Progenitor cell of endocrine pancreas (in vitro differentiated cells): ENCODE results near the gene DTNA. TPM values are rescaled to one million over a fixed set of nuclear protein-coding genes. Genes with fewer than 3 reads are reported as not detected.

Source experiments
- DNase-seq: peaks from one replicate; pipeline ENCODE4 v3.0.0; 2021; ENCODE audit warnings: low spot score; ENCODE audit not compliant: unreplicated experiment
- H3K27ac Mint-ChIP-seq: 2 replicates; pipeline ENCODE4 v1.8.0; 2021; ENCODE audit warnings: mild to moderate bottlenecking, moderate library complexity, mixed read lengths
- H3K27me3 Mint-ChIP-seq: 2 replicates; pipeline ENCODE4 v1.8.0; 2021; ENCODE audit warnings: mixed read lengths
- H3K36me3 Mint-ChIP-seq: 2 replicates; pipeline ENCODE4 v1.8.0; 2022; ENCODE audit warnings: mixed read lengths; ENCODE audit not compliant: insufficient read depth
- H3K4me1 Mint-ChIP-seq: 2 replicates; pipeline ENCODE4 v1.8.0; 2021; ENCODE audit warnings: low read depth, mixed read lengths
- H3K4me3 Mint-ChIP-seq: 2 replicates; pipeline ENCODE4 v1.8.0; 2021; ENCODE audit warnings: low read depth, mild to moderate bottlenecking, moderate library complexity, mixed read lengths
- H3K9me3 Mint-ChIP-seq: 2 replicates; pipeline ENCODE4 v1.8.0; 2021; ENCODE audit warnings: low read depth, mixed read lengths
- total RNA-seq: library from RNA; stranded (reverse); gene quantifications from 2 replicates; pipeline ENCODE4 v1.2.1, GENCODE V29; 2021
- TF ChIP-seq, protein P1 (sequence below): fragments of 200-600 bp; sonication (generic); IDR thresholded peaks from one replicate; pipeline ENCODE4 v1.5.0; 2021; ENCODE audit warnings: antibody characterized with exemption, mild to moderate bottlenecking; ENCODE audit not compliant: unreplicated experiment

The DTNA gene
- total RNA-seq, 1 donor from 2014 or later = 25.4 TPM

DNA sequence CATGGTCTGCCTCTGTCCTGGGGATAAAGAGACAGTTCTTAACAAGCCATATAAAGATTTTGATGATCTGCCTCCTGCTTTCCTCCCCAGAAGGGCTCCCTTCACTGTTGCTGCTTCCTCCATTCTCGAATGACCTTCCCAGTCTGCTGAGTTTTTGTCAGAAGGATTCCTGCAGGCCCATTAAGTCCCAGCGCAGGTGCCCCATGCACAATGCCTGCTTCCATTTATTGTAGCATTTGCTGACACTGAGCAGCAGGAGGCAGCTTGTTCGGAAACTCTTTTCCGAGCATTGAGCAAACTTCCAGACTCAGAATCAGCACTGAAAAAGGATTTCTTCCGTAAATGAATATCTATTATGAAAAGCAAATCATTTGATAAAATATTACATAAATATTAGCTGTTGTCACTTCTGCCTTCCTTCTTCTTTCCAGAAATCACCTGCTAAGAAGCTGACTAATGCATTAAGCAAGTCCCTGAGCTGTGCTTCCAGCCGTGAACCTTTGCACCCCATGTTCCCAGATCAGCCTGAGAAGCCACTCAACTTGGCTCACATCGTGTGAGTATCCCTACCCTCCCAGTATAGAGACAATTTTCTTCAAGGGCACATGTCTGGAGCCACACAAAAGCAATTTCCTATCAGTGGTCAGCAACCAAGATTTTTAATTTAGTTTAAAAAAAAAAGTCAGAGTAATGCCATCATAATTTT is 110.4 kb downstream of the DTNA start:
- no peak for DNase-seq
- Mint-ChIP-seq H3K4me1 (no peaks in the 10 kb centered on the region), H3K9me3 (no peaks in the 10 kb centered on the region), H3K36me3 (no peaks in the 10 kb centered on the region), H3K27me3 (no peaks in the 10 kb centered on the region), H3K27ac (no peak overlapping the region), H3K4me3 (no peak overlapping the region)
- TF ChIP-seq, protein P1, sequence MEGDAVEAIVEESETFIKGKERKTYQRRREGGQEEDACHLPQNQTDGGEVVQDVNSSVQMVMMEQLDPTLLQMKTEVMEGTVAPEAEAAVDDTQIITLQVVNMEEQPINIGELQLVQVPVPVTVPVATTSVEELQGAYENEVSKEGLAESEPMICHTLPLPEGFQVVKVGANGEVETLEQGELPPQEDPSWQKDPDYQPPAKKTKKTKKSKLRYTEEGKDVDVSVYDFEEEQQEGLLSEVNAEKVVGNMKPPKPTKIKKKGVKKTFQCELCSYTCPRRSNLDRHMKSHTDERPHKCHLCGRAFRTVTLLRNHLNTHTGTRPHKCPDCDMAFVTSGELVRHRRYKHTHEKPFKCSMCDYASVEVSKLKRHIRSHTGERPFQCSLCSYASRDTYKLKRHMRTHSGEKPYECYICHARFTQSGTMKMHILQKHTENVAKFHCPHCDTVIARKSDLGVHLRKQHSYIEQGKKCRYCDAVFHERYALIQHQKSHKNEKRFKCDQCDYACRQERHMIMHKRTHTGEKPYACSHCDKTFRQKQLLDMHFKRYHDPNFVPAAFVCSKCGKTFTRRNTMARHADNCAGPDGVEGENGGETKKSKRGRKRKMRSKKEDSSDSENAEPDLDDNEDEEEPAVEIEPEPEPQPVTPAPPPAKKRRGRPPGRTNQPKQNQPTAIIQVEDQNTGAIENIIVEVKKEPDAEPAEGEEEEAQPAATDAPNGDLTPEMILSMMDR = no peak

DNA sequence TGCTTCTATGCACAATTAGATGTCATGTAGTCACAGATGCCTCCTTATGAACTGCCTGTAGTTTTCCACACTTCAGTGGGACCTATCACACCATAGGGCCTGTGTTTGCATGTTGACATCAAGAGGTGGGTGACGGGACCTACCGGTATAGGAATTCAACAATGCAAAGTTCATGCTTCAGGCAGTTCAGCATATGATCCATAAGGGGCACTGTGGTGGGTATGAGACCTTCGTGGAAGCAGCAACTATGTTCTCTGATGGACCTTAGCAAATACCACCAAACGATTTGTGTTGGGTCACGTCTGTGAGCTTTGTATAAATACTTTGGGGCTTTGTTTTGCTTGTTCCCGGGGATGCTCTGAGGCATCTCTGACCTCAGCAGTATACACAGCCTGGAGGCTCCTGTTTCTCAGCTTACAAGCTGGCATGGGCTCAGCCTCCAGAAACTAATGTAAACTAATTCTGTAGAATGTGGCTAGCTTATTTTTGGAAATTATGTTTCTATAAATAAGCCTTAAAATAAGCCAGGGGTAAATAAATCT is 111.6 kb downstream of the DTNA start:
- Mint-ChIP-seq H3K27ac (no peak overlapping the region), H3K27me3 (no peaks in the 10 kb centered on the region), H3K9me3 (no peaks in the 10 kb centered on the region), H3K36me3 (no peaks in the 10 kb centered on the region), H3K4me3 (no peak overlapping the region), H3K4me1 (no peaks in the 10 kb centered on the region)
- DNase-seq = no peak
- TF ChIP-seq, protein P1 = no peak

DNA sequence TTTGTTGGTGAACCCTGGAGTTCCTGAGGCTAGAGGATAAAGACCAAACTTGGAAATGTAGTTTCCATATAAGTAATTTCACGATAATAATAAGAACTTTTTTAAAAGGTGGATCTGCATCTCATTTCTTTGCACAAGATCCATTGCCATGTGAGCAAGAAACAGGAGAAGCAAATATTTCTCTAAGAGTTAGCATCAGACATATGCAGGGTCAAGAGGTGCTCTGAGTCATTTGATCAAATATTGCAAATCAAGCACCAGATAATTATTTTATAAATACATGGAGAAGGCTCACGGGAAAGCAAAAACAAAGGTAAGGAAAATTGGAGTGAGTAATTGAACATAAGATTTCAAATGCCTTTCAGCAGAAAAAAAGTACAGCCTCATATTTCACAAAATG is 118.0 kb downstream of the DTNA start:
- TF ChIP-seq, protein P1 = no peak
- Mint-ChIP-seq H3K27ac (no peak overlapping the region), H3K4me3 (no peak overlapping the region), H3K36me3 (no peaks in the 10 kb centered on the region), H3K27me3 (no peaks in the 10 kb centered on the region), H3K9me3 (no peaks in the 10 kb centered on the region), H3K4me1 (no peaks in the 10 kb centered on the region)
- no peak for DNase-seq

DNA sequence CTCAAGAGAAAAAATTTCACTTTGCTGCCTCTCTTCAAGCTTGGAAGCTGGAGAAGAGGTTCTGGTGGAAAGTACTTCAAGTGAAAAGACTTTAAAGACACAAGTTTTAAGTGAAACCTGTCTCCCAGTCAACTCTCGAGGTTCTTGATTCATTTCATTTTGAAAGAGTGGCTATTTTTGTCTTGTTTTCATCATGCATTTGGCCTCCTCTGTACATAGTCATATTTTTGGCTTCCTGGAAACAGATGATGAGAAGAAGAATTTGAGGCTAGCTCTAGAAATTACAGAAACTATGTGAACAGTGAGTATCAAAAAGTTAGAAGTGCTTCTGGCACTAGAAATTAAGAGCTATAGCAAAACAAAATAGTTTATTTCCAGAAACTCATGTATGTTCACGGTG is 124.8 kb downstream of the DTNA start:
- no peak for DNase-seq
- peaks cover 2% of the 10 kb centered on the region for H3K36me3 Mint-ChIP-seq
- H3K27ac Mint-ChIP-seq = no peak overlapping the region
- no peaks in the 10 kb centered on the region for H3K9me3 Mint-ChIP-seq
- H3K4me1 Mint-ChIP-seq = peaks cover 9% of the 10 kb centered on the region
- H3K4me3 Mint-ChIP-seq = no peak overlapping the region
- TF ChIP-seq, protein P1 = no peak
- no peaks in the 10 kb centered on the region for H3K27me3 Mint-ChIP-seq

DNA sequence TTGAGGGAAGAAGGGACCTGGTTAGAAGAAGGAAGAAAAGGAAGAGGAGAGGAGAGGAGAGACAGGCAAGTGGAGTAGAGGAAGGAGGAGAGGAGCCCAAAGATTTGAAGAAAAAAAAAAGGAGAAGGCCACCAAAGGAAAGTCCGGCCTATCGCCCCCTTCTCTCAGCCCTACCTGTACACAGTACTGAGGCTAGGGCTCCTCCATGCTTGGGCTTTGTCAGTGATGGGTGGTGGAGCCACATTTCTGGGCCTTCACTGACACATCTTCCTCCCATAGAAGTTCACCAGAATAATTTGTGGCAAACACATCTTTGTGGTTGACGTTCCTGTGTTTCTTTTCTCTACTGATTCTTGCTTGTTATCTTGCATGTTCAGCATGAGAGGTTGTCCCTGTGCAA is 125.4 kb downstream of the DTNA start:
- TF ChIP-seq, protein P1 = no peak
- Mint-ChIP-seq H3K36me3 (peaks cover 2% of the 10 kb centered on the region), H3K9me3 (no peaks in the 10 kb centered on the region), H3K4me1 (peaks cover 9% of the 10 kb centered on the region), H3K4me3 (no peak overlapping the region), H3K27me3 (no peaks in the 10 kb centered on the region), H3K27ac (no peak overlapping the region)
- no peak for DNase-seq
